ENCODE results near the gene PVRIG. TPM values are rescaled to one million over a fixed set of nuclear protein-coding genes. Genes with fewer than 3 reads are reported as not detected.
"Not testable (repeated sequence)": the region's sequence is repeated elsewhere in the genome, so short reads cannot be mapped to it uniquely, and the experiment has no call there.

The PVRIG gene
- total RNA-seq, 1 donor from 2014 or later = not detected

GRCh38 chr7:100234660-100235317 is 15.0 kb downstream of the PVRIG start:
- DNase-seq = not testable (repeated sequence)

GRCh38 chr7:100239975-100240374 is 20.2 kb downstream of the PVRIG start:
- DNase-seq = not testable (repeated sequence)

GRCh38 chr7:100243385-100243784 is 23.6 kb downstream of the PVRIG start:
- not testable (repeated sequence) for DNase-seq

GRCh38 chr7:100244988-100245605 is 25.3 kb downstream of the PVRIG start:
- DNase-seq = not testable (repeated sequence)

- not testable (repeated sequence) for DNase-seq
Observed at GRCh38 chr7:100246121-100246864, 26.5 kb downstream of the PVRIG start.

- not testable (repeated sequence) for DNase-seq
Observed at GRCh38 chr7:100246865-100247137, 27.1 kb downstream of the PVRIG start.

- no peak for DNase-seq
Observed at GRCh38 chr7:100247152-100247757, 27.5 kb downstream of the PVRIG start.

- DNase-seq = no peak
Observed at GRCh38 chr7:100248483-100248882, 28.7 kb downstream of the PVRIG start.

GRCh38 chr7:100257017-100257416 is 37.3 kb downstream of the PVRIG start:
- no peak for DNase-seq

- not testable (repeated sequence) for DNase-seq
Observed at GRCh38 chr7:100259984-100260383, 40.2 kb downstream of the PVRIG start.

GRCh38 chr7:100262896-100263295 is 43.1 kb downstream of the PVRIG start:
- DNase-seq = not testable (repeated sequence)

GRCh38 chr7:100264223-100264622 is 44.5 kb downstream of the PVRIG start:
- not testable (repeated sequence) for DNase-seq

- not testable (repeated sequence) for DNase-seq
Observed at GRCh38 chr7:100264669-100265165, 45.0 kb downstream of the PVRIG start.

- not testable (repeated sequence) for DNase-seq
Observed at GRCh38 chr7:100265851-100266250, 46.1 kb downstream of the PVRIG start.

- DNase-seq = no peak
Observed at GRCh38 chr7:100266576-100267354, 47.0 kb downstream of the PVRIG start.

- no peak for DNase-seq
Observed at GRCh38 chr7:100267648-100268047, 47.9 kb downstream of the PVRIG start.

- DNase-seq = not testable (repeated sequence)
Observed at GRCh38 chr7:100268882-100269281, 49.1 kb downstream of the PVRIG start.

GRCh38 chr7:100269306-100270045 is 49.7 kb downstream of the PVRIG start:
- DNase-seq = not testable (repeated sequence)

GRCh38 chr7:100270046-100270918 is 50.5 kb downstream of the PVRIG start:
- DNase-seq = peak; percentile 13

All from occipital lobe (tissue), 2 donors.